ENCODE results near the gene PRKCZ.

- TF ChIP-seq CTCF (conservative IDR thresholded peaks at IDR 0.05) (no peak), EZH2 (IDR thresholded peaks at IDR 0.05; ENCODE audit: low read depth) (no peak)
Measured at GRCh38 chr1:2119886-2120285, 69.7 kb downstream of the PRKCZ start.

Data from PC-9 (cell line).